AG09309 (cell line): ENCODE measurements around the gene LRIT1.

ENCODE experiments used
- DNase-seq: peaks from one replicate; pipeline ENCODE4 v3.0.0-alpha.2; 2010; ENCODE audit warnings: low read depth
- H3K4me3 ChIP-seq: 2 replicates; pipeline ENCODE4 v1.5.1; 2011; ENCODE audit warnings: mild to moderate bottlenecking, low read depth, low read length, moderate library complexity; ENCODE audit not compliant: control insufficient read depth
- TF ChIP-seq, protein P1 (sequence below): IDR thresholded peaks from 2 replicates; pipeline ENCODE4 v1.5.1; 2011; ENCODE audit warnings: mild to moderate bottlenecking, low read depth, low read length, inconsistent platforms; ENCODE audit not compliant: insufficient read depth, control insufficient read depth; ENCODE audit errors: missing control alignments

Gene LRIT1

DNA sequence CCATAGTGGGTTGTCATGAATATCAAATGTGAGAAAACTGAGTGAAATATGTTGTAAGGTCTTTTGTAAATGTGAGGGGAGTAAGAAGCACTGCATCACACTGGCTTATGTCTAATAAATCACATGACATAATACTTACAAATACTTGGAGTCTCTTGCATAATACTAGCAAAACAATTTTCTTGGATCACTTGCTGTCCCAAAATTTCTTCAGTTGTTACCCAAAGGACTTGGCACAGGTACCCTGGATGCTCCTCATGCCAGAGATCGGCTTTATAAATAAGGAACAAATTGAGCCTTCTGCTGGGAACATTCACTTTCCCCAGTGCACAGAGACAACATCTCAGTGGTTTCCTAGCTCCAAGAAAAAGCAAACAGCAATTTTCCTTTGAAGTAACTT, 11.0 kb downstream of the LRIT1 start:
- TF ChIP-seq, protein P1, sequence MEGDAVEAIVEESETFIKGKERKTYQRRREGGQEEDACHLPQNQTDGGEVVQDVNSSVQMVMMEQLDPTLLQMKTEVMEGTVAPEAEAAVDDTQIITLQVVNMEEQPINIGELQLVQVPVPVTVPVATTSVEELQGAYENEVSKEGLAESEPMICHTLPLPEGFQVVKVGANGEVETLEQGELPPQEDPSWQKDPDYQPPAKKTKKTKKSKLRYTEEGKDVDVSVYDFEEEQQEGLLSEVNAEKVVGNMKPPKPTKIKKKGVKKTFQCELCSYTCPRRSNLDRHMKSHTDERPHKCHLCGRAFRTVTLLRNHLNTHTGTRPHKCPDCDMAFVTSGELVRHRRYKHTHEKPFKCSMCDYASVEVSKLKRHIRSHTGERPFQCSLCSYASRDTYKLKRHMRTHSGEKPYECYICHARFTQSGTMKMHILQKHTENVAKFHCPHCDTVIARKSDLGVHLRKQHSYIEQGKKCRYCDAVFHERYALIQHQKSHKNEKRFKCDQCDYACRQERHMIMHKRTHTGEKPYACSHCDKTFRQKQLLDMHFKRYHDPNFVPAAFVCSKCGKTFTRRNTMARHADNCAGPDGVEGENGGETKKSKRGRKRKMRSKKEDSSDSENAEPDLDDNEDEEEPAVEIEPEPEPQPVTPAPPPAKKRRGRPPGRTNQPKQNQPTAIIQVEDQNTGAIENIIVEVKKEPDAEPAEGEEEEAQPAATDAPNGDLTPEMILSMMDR = no peak
- H3K4me3 ChIP-seq = no peak overlapping the region
- no peak for DNase-seq

DNA sequence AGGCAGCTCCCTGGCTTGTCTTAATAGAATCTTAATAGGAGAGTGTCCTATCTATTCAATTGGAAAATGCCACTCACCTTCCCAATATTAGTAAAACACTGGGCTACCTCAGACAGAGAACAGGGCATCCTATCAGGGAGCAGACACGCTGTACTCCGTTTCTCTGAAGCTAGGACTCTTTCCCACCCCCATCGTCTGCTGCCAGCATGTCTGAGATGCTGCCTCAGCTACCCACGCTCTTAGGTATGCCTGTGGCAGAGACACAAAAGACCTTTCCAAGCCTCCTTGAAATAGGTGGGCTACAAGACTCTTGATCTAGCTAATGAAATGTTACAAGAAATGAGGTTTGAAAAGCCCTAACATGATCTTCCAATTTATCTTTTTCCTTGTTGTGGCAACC, 13.5 kb downstream of the LRIT1 start:
- TF ChIP-seq, protein P1 = no peak
- no peak for DNase-seq
- no peak overlapping the region for H3K4me3 ChIP-seq

DNA sequence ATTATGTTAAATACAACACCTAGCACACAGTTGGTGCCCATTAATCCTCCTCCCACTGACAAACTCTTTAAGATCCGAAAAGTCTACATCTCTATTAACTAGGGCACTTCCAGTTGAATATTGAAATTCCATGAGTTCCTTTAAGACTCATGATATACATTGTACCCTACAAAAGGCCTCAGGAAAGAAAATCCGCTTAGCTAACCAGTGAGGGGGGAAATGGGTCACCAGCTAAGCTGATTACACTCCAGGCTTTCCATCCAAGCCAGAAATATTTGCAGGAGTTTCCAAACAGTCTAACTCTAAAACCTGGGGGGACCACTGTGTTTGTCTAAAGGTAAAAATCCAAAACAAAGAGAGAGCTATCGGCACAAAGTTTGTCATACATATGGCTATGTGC, 14.7 kb downstream of the LRIT1 start:
- no peak for DNase-seq
- TF ChIP-seq, protein P1 = no peak
- H3K4me3 ChIP-seq = no peak overlapping the region

DNA sequence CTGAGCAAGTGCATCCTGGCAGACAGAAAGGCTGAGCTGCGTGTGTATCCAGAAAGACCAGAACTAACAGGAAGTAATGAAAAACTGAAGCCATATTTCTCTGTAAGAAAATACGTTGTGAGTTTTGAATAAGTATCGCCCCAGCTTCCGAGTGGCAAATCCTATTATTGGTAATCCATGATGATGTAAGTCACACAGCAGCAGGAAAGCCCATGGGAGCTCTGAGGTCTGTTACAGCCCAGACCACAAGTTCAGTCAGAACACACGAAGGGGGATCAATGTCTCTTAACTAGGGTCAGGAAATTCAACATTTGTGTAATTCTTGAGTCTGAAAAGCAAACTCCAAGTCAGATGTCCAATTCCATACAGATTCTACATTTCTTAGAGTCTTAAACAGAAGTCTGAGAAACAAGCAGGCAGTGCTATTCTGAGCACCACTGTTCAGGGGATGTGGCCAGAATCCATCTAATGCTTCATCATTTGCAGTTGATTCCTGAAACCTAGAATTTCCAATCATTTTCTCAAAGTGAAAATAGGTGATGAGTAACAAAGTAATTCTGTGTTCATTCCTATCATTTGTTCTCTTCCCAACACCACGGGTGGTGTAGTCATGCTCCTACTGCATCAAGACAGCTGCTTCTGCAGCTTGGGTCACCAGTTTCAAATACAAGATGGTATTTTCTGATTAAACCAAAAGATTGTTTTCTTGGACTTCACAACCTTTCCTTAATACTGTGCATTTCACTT, 15.7 kb downstream of the LRIT1 start, which contains the start of gene LRIT2:
TSS of gene LRIT2 (minus strand) at position 118 of the 747 bp plus-strand sequence. CDS start at position 94, 24 bp downstream.
- DNase-seq = no peak
- no peak within 1 kb of the TSS for H3K4me3 ChIP-seq
- TF ChIP-seq, protein P1 = no peak

DNA sequence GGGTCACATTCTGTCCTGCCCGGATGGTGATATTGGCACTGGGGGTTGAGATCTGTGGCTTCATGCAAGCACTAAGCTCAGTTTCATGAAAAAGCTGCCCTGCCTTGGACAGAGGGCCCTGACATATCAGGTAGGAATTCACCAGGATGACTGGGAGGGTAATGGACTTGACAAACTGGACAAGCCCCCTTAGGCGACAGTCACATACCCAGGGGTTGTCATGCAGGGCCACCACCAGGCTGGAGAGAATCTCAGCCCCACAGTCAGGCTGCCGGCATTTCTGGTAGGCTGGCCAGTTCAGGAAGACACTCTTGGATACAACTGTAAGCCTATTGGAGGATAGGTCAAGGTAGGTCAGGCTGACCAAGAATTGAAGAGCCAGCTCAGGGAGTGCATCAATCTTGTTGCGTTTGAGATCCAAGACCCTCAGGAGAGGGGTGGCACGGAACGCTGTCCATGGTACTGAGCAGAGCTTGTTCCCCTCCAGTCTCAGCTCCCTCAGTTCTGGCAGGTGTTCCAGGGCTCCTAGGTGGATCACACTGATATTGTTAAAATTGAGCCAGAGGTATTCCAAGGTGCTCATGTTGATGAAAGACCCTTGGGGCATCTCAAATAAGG, 16.8 kb downstream of the LRIT1 start:
- DNase-seq = no peak
- H3K4me3 ChIP-seq = no peak overlapping the region
- TF ChIP-seq, protein P1 = no peak

DNA sequence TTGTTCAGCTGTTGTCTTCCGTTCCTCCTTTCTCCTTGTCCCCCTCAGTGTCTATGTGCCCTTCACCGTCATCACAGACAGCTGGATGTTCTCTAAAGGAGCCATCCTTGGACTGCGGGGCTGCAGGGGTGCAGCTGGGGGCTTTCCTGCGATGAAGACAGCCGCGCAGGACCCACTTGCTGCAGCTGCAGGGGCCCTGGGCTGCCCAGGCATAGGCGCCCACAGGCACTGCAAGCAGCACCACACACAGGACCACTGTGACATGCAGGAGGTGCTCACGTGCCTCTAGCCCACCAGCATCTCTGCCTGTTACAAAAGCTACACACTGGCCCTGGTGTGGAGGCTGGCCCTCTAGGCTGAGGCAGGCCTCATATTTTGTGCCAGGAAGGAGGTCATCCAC, 19.4 kb downstream of the LRIT1 start:
- TF ChIP-seq, protein P1 = no peak
- DNase-seq = no peak
- H3K4me3 ChIP-seq = no peak overlapping the region

DNA sequence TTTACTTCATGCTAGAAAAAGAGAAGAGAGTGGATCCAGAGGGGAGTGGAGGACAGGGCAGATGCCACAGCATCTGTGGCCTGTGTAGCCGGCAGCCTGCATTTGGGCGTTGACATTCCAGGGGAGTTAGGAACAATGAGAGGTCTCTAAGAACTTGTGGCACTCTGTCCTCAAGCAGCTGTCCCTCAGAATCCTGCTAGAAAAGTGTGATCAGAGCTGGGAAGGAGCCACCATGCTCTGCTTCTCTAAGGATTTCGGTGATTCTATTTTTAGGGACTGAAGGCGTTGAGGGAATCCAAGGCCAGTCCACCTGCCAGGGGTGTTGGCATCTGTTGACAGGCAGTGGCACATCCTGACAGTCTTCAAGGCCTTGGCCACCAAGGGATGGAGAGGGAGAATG, 23.6 kb downstream of the LRIT1 start:
- no peak for DNase-seq
- TF ChIP-seq, protein P1 = no peak
- no peak overlapping the region for H3K4me3 ChIP-seq
